HPDE6-E6E7 (cell line): ENCODE data around the gene FBXL17.

ENCODE experiments used
- DNase-seq: peaks from one replicate; pipeline ENCODE4 v3.0.0; 2011; ENCODE audit warnings: missing footprints; ENCODE audit errors: extremely low spot score

Gene FBXL17

GRCh38 chr5:108249785-108250426 lies 132.0 kb downstream of the FBXL17 start:
- no peak for DNase-seq

DNA sequence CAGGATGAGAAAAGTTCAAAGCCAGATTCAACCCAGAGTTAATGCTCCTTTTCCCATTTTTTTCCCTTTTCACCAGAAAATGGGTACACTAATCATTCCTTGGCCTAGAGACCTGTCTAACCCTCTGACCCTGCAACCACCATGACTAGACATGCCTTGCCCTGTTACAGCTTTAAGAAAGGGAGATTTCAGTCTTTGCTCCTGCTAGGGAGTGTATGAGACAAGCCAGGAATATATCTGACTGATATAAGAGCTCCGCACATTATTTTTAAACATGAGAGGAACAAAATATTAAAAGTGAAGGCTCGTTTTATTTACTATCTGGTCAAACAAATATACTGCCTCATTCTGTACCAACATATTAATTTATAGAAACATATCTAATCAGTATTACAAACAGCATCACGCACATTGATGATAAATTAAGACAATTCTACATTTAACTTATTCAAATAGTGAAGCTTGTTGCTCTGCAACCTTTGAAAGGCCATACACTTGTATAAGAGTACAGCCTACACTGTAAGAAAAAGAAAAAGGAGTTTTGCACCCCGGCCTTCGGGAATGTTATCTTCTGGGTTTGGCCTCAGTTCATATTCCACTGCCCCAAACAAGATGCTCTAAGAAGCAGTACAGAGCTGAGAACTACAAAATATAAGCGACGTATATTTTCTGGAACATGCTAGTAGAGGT lies 132.7 kb downstream of the FBXL17 start:
- DNase-seq, result no peak

GRCh38 chr5:108238936-108239887 lies 142.7 kb downstream of the FBXL17 start:
- DNase-seq, result no peak

DNA sequence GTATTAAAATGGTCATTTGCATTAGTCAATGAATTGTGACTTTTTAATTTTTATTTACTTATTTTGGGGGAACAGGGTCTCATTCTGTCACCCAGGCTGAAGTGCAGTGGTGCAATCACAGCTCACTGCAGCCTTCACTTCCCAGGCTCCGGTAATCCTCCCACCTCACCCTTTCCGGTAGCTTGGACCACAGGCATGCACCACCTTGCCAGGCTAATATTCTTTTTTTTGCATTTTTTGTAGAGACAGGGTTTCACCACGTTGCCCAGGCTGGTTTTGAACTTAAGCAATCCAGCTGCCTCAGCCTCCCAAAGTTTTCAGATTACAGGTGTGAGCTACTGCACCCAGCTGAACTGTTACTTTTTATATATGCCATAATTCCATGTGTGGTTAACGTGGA lies 143.4 kb downstream of the FBXL17 start:
- no peak for DNase-seq

- no peak for DNase-seq
These were observed 148.2 kb downstream of the FBXL17 start for GRCh38 chr5:108233617-108234155.

- no peak for DNase-seq
These were observed 149.1 kb downstream of the FBXL17 start for GRCh38 chr5:108232805-108233204.

GRCh38 chr5:108222011-108222410 lies 159.9 kb downstream of the FBXL17 start:
- no peak for DNase-seq

- DNase-seq, result no peak
These were observed 161.1 kb downstream of the FBXL17 start for GRCh38 chr5:108220834-108221233.

GRCh38 chr5:108216890-108217289 lies 165.0 kb downstream of the FBXL17 start:
- DNase-seq, result no peak

- DNase-seq, result no peak
These were observed 167.0 kb downstream of the FBXL17 start for GRCh38 chr5:108214857-108215256.

DNA sequence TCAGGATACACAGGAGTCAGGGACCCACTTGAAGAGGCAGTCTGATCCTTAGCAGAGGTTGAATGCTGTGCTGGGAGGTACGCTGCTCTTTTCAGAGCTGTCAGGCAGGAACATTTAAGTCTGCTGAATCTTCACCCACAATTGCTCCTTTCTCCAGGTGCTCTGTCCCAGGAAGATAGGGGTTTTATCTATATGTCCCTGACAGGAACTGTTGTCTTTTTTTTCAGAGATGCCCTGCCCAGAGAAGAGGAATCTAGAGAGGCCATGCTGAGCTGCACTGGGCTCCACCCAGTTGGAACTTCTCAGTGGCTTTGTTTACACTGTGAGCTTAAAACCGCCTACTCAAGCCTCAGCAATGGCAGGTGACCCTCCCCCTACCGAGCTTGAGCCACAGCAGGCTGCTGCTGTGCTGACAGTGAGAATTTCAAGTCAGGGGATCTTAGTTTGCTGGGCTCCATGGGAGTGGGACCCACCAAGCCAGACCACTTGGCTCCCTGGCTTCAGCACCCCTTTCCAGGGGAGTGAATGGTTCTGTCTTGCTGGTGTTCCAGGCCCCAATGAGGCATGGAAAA lies 169.0 kb downstream of the FBXL17 start:
- DNase-seq, result no peak

GRCh38 chr5:108206707-108207106 lies 175.2 kb downstream of the FBXL17 start:
- DNase-seq, result no peak

GRCh38 chr5:108201721-108202120 lies 180.2 kb downstream of the FBXL17 start:
- no peak for DNase-seq

DNA sequence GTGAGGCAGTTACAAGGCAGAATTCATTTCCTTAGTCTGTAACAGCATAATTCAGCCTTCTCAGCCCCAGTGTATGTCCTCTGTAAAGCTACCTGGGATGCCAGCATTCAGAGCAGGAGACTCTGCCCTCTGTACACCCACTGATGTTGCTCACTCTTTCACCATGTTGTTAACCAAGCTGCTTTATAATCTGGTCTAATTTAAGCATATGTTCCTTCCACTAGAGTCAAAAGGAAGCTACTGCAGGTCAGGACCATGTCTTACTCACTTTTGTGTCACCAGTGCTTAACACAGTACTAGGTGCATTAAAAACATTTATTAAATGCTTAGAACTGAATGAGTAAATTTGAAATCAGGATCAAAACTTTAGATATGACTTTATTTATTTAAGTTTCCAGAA lies 185.6 kb downstream of the FBXL17 start:
- DNase-seq, result no peak

DNA sequence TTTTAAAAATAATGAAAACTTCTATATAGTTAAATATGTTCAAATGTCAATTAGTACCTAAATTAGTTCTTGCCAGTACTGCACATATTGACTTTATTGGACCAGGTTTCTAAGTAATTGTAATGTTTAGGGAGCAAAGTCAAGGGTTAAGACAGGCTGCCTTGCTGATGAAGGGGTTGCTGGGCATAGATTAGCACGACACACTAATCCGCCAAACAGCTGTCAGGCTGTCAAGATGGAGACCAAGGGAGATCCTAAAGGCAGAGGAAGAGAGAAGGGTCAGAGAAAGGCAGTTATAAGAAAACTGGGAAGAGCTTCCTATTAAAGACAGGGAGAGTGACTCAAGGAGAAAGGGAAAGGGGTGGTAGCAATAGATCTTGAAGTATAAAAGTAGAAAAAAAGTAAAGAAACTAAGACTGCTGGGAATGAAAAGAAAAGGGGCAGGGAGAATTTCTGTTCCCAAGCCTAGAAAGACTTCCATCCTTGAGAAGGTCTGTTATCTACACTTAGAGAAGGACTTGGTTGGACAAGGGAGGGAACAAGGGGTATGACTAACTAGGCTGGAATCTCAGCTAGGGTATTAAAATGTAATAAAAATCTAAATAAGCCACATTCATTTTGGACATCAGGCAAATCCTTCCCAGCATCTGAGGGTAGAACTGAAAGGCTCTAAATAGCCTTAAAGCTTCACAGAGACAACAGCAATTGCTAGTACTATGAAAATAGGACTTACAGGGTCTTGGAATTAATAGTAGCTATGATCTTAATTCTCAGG lies 188.7 kb downstream of the FBXL17 start:
- DNase-seq, result no peak

DNA sequence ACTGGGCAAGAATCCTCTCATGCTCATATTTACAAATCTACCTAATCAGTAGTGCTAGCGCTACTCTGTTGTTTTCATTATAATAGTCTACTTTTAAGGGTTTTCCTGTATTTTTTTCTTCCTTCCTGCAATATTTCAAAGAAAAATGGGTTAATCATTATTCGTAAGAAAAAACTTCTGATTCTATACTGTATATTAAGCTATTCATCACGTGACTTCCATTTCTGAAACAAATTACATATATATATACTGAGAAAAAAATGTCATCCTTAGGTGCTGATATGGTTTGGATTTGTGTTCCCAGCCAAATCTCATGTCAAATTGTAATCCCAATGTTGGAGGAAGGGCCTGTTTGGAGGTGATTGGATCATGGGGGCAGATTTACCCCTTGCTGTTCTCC lies 197.0 kb downstream of the FBXL17 start:
- no peak for DNase-seq

DNA sequence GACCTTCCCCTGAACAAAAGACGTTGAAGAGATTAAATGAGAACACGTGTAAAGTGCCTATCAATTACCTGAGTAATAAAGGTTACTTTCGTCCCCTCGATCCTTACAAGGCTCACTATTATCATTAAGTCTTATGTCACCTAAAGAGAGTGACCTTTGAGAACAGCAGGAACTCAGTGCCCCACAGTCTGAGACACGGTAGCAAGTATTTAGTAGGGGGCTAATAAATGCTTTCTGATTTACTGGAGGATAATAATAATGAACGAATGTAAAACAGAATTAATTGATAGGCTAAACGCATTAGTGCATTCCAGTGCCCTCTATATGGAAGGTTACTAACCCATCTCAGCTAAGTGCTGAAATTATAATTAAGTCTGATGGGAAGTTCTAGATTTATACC lies 199.9 kb downstream of the FBXL17 start:
- no peak for DNase-seq

- DNase-seq, result no peak
These were observed 207.6 kb downstream of the FBXL17 start for GRCh38 chr5:108174286-108174685.

- no peak for DNase-seq
These were observed 210.1 kb downstream of the FBXL17 start for GRCh38 chr5:108171759-108172158.

- no peak for DNase-seq
These were observed 213.0 kb downstream of the FBXL17 start for GRCh38 chr5:108168915-108169314.

- no peak for DNase-seq
These were observed 214.7 kb downstream of the FBXL17 start for GRCh38 chr5:108167174-108167573.
